Ammon's horn (tissue), 1 donor: ENCODE data around the gene PRR3.
"Not testable (repeated sequence)": the region's sequence is repeated elsewhere in the genome, so short reads cannot be mapped to it uniquely, and the experiment has no call there.

Source experiments
- DNase-seq: peaks from one replicate; pipeline ENCODE4 v3.0.0-alpha.2; 2016; ENCODE audit warnings: low spot score

PRR3 gene, protein sequence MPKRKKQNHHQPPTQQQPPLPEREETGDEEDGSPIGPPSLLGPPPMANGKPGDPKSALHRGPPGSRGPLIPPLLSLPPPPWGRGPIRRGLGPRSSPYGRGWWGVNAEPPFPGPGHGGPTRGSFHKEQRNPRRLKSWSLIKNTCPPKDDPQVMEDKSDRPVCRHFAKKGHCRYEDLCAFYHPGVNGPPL

DNA sequence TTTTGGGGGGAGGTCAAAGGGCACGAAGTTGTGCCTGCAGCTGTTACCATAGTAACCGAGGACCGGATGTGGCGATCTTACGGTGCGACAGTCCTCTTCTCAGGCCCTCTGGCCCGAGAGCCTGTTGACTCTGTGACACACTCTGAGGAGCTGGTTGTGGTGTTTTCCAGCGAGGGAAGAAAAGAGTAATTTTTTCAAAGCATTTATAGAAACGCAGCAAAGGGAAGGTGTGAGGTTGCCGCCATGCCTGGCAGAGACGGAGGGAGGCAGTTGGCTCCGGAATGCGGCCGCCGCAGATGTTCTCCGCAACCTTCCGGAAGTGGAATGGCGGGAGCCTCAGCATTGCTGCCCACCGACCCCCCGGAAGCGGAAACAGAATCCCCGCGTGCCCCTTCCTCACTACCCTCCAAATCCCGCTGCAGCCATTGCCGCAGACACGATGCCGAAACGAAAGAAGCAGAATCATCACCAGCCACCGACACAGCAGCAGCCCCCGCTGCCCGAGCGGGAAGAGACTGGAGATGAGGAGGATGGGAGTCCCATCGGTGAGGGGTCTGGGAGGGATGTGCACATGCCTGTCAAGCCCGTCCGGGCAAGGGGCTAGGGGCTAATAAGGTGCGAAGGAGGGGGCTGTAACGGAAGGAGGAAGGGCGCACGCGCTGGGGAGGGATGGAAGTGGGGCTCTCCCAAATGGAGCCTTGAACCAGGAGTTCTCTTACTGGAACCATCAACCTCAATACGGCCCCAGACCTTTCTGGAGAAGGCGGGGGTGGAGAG lies at the start of gene PRR3:
PRR3 (plus strand) TSS at position 390 of the 777 bp plus-strand sequence; CDS start at position 440, 50 bp downstream.
- peak; percentile 96 for DNase-seq

DNA sequence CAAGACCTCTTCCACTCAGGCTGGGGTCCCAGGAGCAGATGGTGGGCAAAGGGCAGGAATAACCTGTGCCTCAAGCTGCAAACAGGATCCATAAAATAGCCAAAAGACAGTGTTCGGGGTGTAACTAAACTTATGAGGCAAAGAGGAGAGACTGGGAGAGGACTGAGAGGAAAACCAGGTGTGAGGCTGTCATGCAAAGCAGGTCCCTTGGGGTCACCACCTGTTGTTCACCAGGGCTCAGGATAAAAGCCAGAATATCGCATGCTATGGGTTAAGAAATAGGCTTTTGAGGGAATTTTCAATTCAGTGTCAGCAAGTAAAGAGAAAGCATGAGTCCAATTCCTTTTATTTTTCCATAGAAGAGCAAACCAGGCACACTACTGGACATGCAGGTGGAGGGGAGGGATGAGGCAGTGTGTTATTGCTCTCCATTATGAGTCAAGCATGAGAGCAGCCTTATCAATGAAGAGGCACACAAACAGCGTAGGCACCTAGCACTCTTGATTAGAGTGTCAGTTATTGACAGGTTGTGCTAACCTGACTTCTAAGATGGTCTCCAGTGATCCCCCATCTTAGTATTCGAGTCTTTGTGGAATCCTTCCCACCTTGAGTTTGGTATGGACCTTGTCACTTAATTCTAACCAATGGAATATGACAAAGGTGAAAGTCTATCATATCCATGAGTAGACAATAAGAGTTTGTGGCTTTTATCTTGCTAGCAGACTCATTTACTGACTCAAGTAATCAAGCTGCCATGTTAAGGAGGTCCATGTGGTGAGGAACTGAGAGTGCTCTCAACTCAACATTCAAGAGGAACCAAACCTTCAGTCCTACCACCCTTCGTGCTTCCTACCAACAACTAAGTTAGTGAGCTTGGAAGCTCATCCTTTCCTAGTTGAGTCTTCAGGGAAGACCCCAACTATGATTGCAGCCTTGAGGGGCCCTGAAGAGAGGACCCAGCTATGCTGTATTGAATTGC lies 49.0 kb upstream of the PRR3 start:
- DNase-seq: peak; percentile 24

DNA sequence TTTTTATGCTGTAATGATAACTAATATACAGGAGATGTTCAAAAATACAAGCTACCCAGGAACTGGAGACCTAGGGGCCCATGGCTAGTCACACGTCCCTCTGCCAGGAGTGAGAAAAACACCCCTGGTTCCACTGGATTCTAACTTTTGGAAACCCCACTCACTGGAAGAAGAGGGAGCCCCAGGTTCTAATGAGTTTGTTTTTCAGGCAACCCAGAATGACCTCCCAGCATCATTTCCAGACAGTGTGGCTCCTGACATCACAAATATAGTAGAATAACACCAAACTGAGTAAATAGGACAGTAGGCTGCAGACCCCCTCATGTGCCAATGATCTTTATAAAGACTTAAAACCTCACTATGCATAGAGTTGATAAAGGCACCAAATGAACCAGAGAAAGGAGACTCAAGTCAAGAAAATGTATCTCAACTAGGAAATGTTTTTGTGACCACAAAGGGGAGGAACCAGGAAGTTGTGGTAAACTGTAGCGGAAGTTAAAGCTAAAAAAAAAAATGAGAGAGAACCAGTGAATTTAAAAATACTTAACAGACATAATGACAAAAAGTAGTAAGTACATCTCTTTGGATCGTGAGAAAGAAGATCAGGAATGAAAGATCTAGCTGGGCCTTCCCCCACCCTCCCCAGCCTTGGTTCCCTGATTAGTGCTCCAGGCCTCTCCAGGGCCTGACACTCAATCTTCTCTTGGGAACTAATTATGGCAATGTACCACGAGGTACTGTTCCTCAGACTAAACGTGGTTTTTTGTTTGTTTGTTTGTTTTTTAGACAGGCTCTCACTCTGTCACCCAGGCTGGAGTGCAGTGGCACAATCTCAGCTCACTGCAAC lies 48.0 kb upstream of the PRR3 start:
- no peak for DNase-seq

DNA sequence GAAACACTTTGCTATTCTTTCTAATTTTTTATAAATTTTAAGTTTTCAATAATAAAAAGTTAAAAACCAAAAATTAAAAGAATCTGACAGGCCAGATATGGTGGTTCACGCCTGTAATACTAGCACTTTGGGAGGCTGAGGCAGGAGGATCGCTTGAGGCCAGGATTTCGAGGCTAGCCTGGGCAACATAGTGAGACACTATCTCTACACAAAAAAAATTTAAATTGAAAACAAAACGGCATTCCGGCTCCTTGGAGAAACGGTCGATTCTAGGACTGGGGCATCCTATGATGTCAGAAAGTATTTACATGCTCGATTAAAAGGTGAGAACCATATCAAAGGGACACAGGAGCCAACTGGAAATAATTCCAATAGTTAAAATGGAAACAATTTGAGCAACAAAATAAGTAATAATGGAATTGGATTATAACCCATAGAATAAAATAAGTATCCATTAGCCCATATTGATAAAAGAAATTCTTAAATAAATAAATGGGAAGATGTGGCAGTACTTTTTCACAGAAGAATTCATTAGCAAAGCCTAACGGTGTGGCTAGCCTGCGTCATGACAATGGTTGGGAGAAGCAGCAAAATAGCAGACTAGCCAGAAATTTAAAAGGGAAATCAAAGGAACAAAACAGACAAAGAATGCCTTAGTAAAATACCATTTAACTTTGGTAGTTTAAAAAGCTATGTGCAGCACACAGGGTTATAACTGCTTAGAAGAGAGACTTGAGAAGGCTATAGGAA lies 46.5 kb upstream of the PRR3 start:
- no peak for DNase-seq

DNA sequence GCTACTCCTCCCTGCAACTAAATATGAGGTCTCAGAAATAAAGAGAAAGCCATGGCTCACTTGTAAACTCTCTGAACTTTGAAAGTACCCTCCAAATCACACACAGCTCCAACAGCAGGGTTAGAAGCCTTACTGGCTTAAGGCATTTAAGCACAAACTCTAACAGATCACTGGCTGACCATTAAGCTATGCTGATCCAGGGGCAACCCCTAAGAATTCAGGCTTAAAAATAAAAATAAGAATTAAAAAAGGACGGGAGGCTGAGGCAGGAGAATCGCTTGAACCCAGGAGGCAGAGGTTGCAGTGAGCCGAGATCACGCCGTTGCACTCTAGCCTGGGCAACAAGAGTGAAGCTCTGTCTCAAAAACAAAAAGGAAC lies 45.9 kb upstream of the PRR3 start:
- DNase-seq: no peak

DNA sequence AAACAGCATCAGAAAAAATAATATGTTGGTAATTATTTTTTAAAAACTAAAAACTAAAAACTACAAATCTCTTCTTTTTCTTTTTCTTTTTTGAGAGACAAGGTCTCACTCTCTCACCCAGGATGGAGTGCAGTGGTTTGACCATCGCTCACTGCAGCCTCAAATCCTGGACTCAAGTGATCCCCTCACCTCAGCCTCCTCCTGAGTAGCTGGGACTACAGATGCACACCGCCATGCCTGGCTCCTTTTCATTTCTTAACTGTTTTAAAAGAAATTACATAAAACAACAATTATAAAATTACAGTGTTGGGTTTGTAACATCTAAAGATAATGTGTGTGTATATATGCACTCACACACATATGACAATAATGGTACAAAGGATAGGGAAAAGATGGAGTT lies 43.6 kb upstream of the PRR3 start:
- DNase-seq: no peak

DNA sequence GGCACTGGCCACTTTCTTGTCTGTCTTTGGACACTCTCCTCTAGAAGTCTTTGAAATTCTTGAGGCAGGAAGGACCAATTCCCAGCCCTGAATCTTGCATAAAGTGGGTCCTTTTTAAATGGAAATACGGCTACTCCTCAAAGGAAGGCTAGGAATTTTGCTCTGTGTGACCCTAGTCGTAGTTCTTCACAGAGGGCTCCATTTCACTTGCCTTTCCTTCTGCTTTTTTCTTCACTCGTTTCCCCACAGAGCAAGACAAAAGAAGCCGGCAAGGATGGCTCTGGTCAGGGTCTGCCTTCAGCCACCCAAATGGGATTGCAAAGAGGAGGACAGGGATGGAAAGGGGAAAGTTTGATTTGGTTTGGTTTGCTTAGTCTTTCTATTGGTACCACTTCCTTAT lies 42.0 kb upstream of the PRR3 start:
- no peak for DNase-seq

DNA sequence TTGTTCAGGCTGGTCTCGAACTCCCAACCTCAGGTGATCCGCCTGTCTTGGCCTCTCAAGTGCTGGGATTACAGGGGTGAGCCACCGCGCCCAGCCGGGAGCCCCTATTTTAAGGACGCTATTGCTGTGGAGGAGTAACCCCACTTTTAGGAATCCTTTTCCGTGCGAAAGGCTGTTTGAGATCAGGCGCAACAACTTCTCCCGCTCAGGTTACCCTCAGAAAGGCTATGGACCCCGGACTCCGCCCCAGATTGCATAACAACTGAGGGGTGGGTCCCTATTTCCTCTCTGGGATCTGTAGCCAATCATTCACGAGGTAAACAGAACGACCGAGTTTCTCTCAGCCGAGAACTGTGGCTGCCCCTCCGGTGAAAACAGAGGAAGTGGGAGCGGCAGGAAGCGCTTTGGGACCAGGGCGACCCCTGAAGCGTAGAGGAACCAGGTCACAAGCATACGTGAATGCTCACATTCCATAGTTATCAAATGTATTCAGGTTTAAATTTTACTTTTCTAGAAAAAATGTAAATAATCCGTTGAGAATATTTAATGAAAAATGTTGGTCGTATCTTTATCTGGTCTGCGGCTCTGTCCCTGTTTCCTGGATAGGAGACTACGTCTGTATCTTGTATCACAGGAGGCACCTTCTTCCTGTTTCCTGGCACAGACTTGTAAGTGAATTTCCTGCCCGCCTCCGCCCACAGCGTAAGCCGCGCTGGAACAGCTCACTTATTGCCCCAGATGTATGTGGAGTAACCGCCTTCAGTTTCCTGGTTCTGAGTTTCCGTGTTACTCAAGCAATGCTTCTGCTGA lies 40.9 kb upstream of the PRR3 start:
- peak; percentile 82 for DNase-seq

DNA sequence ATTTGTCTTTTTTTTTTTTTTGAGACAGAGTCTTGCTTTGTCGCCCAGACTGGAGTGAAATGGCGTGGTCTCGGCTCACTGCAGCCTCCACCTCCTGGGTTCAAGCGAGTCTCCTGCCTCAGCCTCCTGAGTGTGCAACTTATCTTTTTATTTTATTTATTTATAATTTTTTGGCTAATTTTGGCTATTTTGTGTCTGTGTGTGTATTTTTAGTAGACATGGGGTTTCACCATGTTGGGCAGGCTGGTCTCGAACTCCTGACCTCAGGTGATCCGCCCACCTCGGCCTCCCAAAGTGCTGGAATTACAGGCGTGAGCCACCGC lies 40.4 kb upstream of the PRR3 start:
- not testable (repeated sequence) for DNase-seq

DNA sequence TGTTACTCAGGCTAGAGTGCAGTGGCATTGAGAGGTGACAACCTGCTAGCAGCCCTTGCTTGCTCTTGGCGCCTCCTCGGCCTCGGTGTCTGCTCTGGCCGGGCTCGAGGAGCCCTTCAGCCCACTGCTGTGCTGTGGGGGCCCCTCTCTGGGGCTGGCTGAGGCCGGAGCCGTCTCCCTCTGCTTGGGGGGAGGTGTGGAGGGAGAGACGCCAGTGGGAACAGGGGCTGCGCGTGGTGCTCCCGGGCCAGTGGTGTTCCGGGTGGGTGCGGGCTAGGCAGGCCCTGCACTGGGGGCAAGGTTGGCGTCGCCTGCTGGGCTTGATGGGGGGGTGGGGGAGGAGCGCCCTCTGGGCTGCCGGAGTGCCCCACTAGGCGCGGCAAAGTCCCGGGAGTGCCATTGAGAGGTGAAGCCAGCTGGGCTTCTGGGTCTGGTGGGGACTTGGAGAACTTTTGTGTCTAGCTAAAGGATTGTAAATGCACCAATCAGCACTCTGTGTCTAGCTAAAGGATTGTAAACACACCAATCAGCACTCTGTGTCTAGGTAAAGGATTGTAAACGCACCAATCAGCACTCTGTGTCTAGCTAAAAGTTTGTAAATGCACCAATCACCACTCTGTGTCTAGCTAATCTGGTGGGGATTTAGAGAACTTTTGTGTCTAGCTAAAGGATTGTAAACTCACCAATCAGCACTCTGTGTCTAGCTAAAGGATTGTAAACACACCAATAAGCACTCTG lies 39.2 kb upstream of the PRR3 start:
- not testable (repeated sequence) for DNase-seq

DNA sequence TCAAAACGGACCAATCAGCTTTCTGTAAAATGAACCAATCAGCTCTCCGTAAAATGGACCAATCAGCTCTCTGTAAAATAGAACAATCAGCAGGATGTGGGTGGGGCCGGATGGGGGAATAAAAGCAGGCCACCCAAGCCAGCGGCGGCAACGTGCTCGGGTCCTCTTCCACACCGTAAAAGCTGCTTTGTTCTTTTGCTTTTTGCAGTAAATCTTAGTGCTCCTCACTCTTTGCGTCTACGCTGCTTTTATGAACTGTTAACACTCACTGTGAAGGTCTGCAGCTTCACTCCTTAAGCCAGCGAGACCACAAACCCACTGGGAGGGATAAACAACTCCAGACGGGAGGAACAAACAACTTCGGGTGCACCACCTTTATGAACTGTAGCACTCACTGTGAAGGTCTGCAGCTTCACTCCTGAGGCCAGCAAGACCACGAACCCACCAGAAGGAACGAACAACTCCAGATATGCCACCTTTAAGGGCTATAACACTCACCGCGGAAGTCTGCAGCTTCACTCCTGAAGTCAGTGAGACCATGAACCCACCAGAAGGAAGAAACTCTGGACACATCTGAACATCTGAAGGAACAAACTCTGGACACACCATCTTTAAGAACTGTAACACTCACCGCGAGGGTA lies 38.5 kb upstream of the PRR3 start:
- not testable (repeated sequence) for DNase-seq

DNA sequence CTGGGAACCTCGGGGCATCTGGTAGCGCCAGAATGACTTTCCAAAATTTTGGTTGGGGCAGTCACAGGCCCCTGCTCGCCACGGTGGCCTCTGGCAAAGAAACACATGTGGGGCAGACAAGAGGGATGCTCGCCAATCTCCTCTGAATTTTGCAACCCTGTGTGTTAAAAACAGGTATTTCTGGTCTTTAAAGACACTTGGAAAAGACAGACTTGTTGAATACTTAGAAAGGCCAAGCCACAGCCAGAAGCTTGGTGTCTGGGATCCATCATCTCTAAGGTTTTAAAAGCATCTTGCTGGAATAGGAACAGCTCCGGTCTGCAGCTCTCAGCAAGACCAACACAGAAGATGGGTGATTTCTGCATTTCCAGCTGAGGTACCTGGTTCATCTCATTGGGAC lies 36.6 kb upstream of the PRR3 start:
- DNase-seq: no peak

DNA sequence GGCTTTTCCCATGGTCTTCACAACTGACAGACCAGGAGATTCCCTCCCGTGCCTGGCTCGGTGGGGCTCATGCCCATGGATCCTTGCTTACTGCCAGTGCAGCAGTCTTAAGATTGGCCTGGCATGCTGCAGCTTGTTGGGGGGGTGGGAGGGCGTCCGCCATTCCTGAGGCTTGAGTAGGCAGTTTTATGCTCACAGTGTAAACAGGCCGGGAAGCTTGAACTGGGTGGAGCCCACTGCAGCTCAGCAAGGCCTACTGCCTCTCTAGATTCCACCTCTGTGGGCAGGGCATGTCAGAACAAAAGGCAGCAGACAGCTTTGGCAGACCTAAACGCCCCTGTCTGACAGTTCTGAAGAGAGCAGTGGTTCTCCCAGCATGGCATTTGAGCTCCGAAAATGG lies 36.0 kb upstream of the PRR3 start:
- DNase-seq: not testable (repeated sequence)

DNA sequence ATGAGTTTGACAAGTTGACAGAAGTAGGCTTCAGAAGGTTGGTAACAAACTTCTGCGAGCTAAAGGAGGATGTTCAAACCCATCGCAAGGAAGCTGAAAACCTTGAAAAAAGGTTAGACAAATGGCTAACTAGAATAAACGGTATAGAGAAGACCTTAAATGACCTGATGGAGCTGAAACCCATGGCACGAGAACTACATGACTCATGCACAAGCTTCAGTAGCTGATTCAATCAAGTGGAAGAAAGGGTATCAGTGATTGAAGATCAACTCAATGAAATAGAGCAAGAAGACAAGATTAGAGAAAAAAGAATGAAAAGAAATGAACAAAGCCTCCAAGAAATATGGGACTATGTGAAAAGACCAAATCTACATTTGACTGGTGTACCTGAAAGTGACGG lies 35.1 kb upstream of the PRR3 start:
- DNase-seq: not testable (repeated sequence)

DNA sequence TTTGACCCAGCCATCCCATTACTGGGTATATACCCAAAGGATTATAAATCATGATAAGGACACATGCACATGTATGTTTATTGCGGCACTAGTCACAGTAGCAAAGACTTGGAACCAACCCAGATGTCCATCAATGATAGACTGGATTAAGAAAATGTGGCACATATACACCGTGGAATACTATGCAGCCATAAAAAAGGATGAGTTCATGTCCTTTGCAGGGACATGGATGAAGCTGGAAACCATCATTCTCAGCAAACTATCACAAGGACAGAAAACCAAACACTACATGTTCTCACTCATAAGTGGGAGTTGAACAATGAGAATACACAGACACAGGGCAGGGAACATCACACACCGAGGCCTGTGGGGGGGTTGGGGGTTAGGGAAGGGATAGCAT lies 30.7 kb upstream of the PRR3 start:
- not testable (repeated sequence) for DNase-seq

DNA sequence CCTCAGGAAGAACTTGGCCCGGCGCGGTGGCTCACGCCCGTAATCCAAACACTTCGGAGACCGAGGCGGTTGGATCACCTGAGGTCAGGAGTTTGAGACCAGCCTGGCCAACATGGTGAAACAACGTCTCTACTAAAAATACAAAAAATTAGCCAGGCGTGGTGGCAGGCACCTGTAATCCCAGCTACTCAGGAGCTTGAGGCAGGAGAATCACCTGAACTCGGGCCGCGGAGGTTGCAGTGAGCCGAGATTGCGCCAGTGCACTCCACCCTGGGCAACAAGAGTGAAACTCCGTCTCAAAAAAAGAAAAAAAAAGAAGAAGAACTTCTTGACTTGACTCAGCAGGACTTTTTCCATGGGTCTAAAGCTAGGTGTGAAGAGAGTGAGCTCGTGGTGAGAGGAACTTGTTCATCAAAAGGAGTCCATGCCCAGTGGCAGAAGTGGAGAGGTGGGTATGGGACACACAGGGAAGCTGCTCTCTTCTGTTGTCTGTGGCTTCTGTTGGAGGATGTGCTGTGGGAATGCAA lies 27.7 kb upstream of the PRR3 start:
- not testable (repeated sequence) for DNase-seq

DNA sequence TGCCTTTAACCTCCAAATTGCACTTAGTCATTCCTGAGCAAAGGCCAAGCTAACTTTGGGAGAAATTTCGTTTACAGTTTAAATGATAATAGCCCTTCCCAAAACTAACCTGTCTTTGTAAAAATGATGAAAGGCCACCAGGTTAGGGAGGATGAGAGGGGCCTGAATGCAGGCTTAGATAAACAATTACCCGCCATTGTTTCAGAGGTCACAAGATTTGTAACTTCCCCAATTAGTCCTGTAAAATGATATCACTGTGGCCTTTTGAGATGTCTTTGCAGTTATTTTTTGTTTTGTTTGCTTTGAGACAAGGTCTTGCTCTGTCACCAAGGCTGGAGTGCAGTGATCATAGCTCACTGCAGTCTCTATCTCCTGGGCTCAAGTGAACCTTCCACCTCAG lies 27.1 kb upstream of the PRR3 start:
- no peak for DNase-seq

DNA sequence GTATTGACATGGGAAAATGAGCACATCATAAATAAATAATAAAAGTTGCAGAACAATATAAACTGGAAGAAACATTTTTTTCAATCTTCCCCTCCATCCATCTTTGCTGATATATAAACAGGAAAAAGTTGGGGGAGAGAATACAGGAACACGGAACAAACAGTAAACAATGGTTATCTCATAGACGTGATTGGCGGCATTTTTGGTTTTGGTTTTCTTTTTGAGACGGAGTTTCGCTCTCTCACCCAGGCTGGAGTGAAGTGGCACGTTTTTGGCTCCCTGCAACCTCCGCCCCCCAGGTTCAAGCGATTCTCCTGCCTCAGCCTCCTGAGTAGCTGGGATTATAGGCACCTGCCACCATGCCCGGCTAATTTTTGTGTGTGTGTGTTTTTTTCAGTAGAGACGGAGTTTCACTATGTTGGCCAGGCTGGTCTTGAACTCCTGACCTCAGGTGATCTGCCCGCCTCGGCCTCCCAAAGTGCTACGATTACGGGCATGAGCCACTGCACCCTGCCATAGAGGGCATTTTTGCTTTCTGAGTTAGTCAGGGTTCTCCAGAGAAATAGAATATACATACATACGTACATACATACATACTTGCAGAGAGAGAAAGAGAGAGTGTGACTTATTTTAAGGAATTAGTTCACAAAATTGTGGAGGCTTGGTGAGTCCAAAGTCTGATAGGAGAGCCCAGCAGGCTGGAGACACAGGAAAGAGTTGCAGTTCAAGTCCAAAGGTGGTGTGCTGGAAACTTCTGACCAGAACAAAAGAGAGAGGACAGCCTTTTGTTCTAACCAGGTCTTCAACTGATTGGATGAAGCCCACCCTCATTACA lies 23.4 kb upstream of the PRR3 start:
- no peak for DNase-seq
